Stimulated activated CD8-positive, alpha-beta memory T cell treated with anti-CD3 and anti-CD28 coated beads, Interleukin-4, amount 100 ng/mL, for 1 hour (primary cell): ENCODE measurements around the gene BAIAP2L1.

Source experiments
- DNase-seq, 2 donors: peaks; one replicate each; pipeline ENCODE4 v3.0.0-alpha.2; 2020; ENCODE audit warnings: low read depth in 2 of 2, low spot score in 1 of 2

Gene BAIAP2L1

GRCh38 chr7:98360221-98361130, 40.4 kb downstream of the BAIAP2L1 start:
- DNase-seq = no peak

- no peak for DNase-seq
Measured at GRCh38 chr7:98359395-98359794, 41.5 kb downstream of the BAIAP2L1 start.

- DNase-seq = no peak
Measured at GRCh38 chr7:98358706-98359105, 42.2 kb downstream of the BAIAP2L1 start.

- no peak for DNase-seq
Measured at GRCh38 chr7:98357751-98358161, 43.1 kb downstream of the BAIAP2L1 start.

GRCh38 chr7:98355250-98355538, 45.7 kb downstream of the BAIAP2L1 start:
- DNase-seq = no peak

GRCh38 chr7:98354511-98355249, 46.2 kb downstream of the BAIAP2L1 start:
- no peak for DNase-seq

- no peak for DNase-seq
Measured at GRCh38 chr7:98354052-98354451, 46.8 kb downstream of the BAIAP2L1 start.

GRCh38 chr7:98352621-98353020, 48.3 kb downstream of the BAIAP2L1 start:
- DNase-seq = no peak

GRCh38 chr7:98351136-98351535, 49.8 kb downstream of the BAIAP2L1 start:
- no peak for DNase-seq

- no peak for DNase-seq
Measured at GRCh38 chr7:98348726-98349474, 52.0 kb downstream of the BAIAP2L1 start.

- DNase-seq = no peak
Measured at GRCh38 chr7:98346515-98347069, 54.3 kb downstream of the BAIAP2L1 start.

GRCh38 chr7:98341106-98341505, 59.8 kb downstream of the BAIAP2L1 start:
- no peak for DNase-seq

GRCh38 chr7:98339043-98339442, 61.8 kb downstream of the BAIAP2L1 start:
- DNase-seq = no peak

- no peak for DNase-seq
Measured at GRCh38 chr7:98338441-98338840, 62.4 kb downstream of the BAIAP2L1 start.

- no peak for DNase-seq
Measured at GRCh38 chr7:98335411-98335977, 65.4 kb downstream of the BAIAP2L1 start.

GRCh38 chr7:98334081-98334480, 66.8 kb downstream of the BAIAP2L1 start:
- DNase-seq = no peak

- DNase-seq = no peak
Measured at GRCh38 chr7:98330926-98331529, 69.9 kb downstream of the BAIAP2L1 start.

GRCh38 chr7:98329791-98330373, 71.0 kb downstream of the BAIAP2L1 start:
- no peak for DNase-seq

- no peak for DNase-seq
Measured at GRCh38 chr7:98329100-98329790, 71.6 kb downstream of the BAIAP2L1 start.

GRCh38 chr7:98324782-98325181, 76.1 kb downstream of the BAIAP2L1 start:
- no peak for DNase-seq
